Measurements from ENCODE around the gene RAB36.

The RAB36 gene

GRCh38 chr22:23213581-23214334 is 68.5 kb downstream of the RAB36 start:
- Mint-ChIP-seq H3K4me3 (no peak overlapping the region), H3K27ac (peak overlapping the region; percentile 44 to 88), H3K4me1 (ENCODE audit: low read depth in 2 of 2) (peaks cover 53 to 71% of the 10 kb centered on the region in 2 donors), H3K36me3 (ENCODE audit: insufficient read depth) (peaks cover 22% of the 10 kb centered on the region), H3K9me3 (no peaks in the 10 kb centered on the region), H3K27me3 (no peaks in the 10 kb centered on the region)
- DNase-seq (no peak), ATAC-seq (replicated peaks) (no peak)

Data from effector memory CD8-positive, alpha-beta T cell (primary cell).